OCI-LY3 (cell line): ENCODE results near the gene CAPZB.

Source experiments
- H2AFZ ChIP-seq: fragments of 200-600, 300-600 bp; shearing (Covaris generic); 2 replicates; pipeline ENCODE4 v1.6.0; 2014; ENCODE audit warnings: antibody characterized with exemption, low read depth, low read length
- H3K27ac ChIP-seq: fragments of 200-600, 300-600 bp; sonication (generic); 2 replicates; pipeline ENCODE4 v1.5.1; 2014; ENCODE audit warnings: mild to moderate bottlenecking, low read length, moderate library complexity, mixed read lengths
- H3K27me3 ChIP-seq: fragments of 200-600, 300-600 bp; sonication (generic); 2 replicates; pipeline ENCODE4 v1.6.1; 2014; ENCODE audit warnings: low read depth, low read length, mixed read lengths
- H3K36me3 ChIP-seq: fragments of 200-600, 300-600 bp; sonication (generic); replicated peaks from 2 replicates; pipeline ENCODE3; 2014; ENCODE audit warnings: low read depth, low read length, mixed read lengths
- H3K4me1 ChIP-seq: fragments of 300-600, 200-600 bp; sonication (generic); 2 replicates; pipeline ENCODE4 v1.6.1; 2014; ENCODE audit warnings: low read length, mixed read lengths
- H3K4me2 ChIP-seq: fragments of 200-600, 300-600 bp; sonication (generic); 2 replicates; pipeline ENCODE4 v1.6.1; 2014; ENCODE audit warnings: low read length, mixed read lengths
- H3K4me3 ChIP-seq: fragments of 300-600, 200-600 bp; sonication (generic); 2 replicates; pipeline ENCODE4 v1.5.1; 2014; ENCODE audit warnings: antibody characterized with exemption, mild to moderate bottlenecking, low read length, moderate library complexity
- H3K79me2 ChIP-seq: fragments of 300-600, 200-600 bp; shearing (Covaris generic); 2 replicates; pipeline ENCODE4 v1.6.1; 2014; ENCODE audit warnings: mild to moderate bottlenecking, low read length, mixed read lengths
- H3K9ac ChIP-seq: fragments of 300-600, 200-600 bp; shearing (Covaris generic); 2 replicates; pipeline ENCODE4 v1.6.0; 2014; ENCODE audit warnings: mild to moderate bottlenecking, low read length, moderate library complexity
- H3K9me3 ChIP-seq: fragments of 200-600, 300-600 bp; shearing (Covaris generic); 2 replicates; pipeline ENCODE4 v1.6.1; 2014; ENCODE audit warnings: low read length, mixed read lengths; ENCODE audit not compliant: insufficient read depth
- H4K20me1 ChIP-seq: fragments of 200-600, 300-600 bp; sonication (generic); 2 replicates; pipeline ENCODE4 v1.6.1; 2016; ENCODE audit warnings: low read length, mixed read lengths; ENCODE audit not compliant: insufficient read depth
- CTCF ChIP-seq: fragments of 200-600, 300-600 bp; sonication (generic); IDR thresholded peaks from 2 replicates; pipeline ENCODE4 v1.5.1; 2014; ENCODE audit warnings: antibody characterized with exemption, low read length, low read depth
- EZH2phosphoT487 ChIP-seq: fragments of 200-600 bp; shearing (Covaris generic); IDR thresholded peaks from 2 replicates; pipeline ENCODE4 v1.6.1; 2018; ENCODE audit warnings: antibody characterized with exemption, mixed run types, low read depth

Gene CAPZB

GRCh38 chr1:19460535-19461219 lies 24.7 kb downstream of the CAPZB start:
- H4K20me1 ChIP-seq = peaks cover 76% of the 10 kb centered on the region
- no peak overlapping the region for H2AFZ ChIP-seq
- no peak overlapping the region for H3K9ac ChIP-seq
- no peak overlapping the region for H3K4me3 ChIP-seq
- TF ChIP-seq EZH2phosphoT487 (no peak), CTCF (no peak)
- H3K9me3 ChIP-seq = no peaks in the 10 kb centered on the region
- H3K27me3 ChIP-seq = no peaks in the 10 kb centered on the region
- no peak overlapping the region for H3K4me2 ChIP-seq
- peaks cover 72% of the 10 kb centered on the region for H3K79me2 ChIP-seq
- peaks cover 12% of the 10 kb centered on the region for H3K4me1 ChIP-seq
- peaks cover 3% of the 10 kb centered on the region for H3K36me3 ChIP-seq
- no peak overlapping the region for H3K27ac ChIP-seq

- H2AFZ ChIP-seq = no peak overlapping the region
- TF ChIP-seq CTCF (no peak), EZH2phosphoT487 (no peak)
- H3K4me1 ChIP-seq = peaks cover 16% of the 10 kb centered on the region
- no peak overlapping the region for H3K4me2 ChIP-seq
- no peak overlapping the region for H3K9ac ChIP-seq
- H3K27me3 ChIP-seq = no peaks in the 10 kb centered on the region
- H3K27ac ChIP-seq = no peak overlapping the region
- H3K36me3 ChIP-seq = no peaks in the 10 kb centered on the region
- H3K4me3 ChIP-seq = no peak overlapping the region
- no peaks in the 10 kb centered on the region for H3K9me3 ChIP-seq
- peaks cover 82% of the 10 kb centered on the region for H4K20me1 ChIP-seq
- H3K79me2 ChIP-seq = peaks cover 77% of the 10 kb centered on the region
Observed at GRCh38 chr1:19458815-19459417, 26.4 kb downstream of the CAPZB start.

- no peak overlapping the region for H3K9ac ChIP-seq
- no peaks in the 10 kb centered on the region for H3K36me3 ChIP-seq
- no peak overlapping the region for H3K4me2 ChIP-seq
- peaks cover 18% of the 10 kb centered on the region for H3K4me1 ChIP-seq
- no peak overlapping the region for H2AFZ ChIP-seq
- TF ChIP-seq EZH2phosphoT487 = no peak
- TF ChIP-seq CTCF = no peak
- no peak overlapping the region for H3K27ac ChIP-seq
- no peaks in the 10 kb centered on the region for H3K27me3 ChIP-seq
- H3K4me3 ChIP-seq = no peak overlapping the region
- no peaks in the 10 kb centered on the region for H3K9me3 ChIP-seq
- peaks cover 76% of the 10 kb centered on the region for H3K79me2 ChIP-seq
- H4K20me1 ChIP-seq = peaks cover 78% of the 10 kb centered on the region
Observed at GRCh38 chr1:19457607-19458006, 27.7 kb downstream of the CAPZB start.

GRCh38 chr1:19456968-19457441 lies 28.3 kb downstream of the CAPZB start:
- peaks cover 18% of the 10 kb centered on the region for H3K4me1 ChIP-seq
- H3K9ac ChIP-seq = no peak overlapping the region
- no peaks in the 10 kb centered on the region for H3K9me3 ChIP-seq
- H2AFZ ChIP-seq = no peak overlapping the region
- no peak overlapping the region for H3K27ac ChIP-seq
- peaks cover 80% of the 10 kb centered on the region for H4K20me1 ChIP-seq
- H3K4me3 ChIP-seq = no peak overlapping the region
- no peaks in the 10 kb centered on the region for H3K36me3 ChIP-seq
- no peak for TF ChIP-seq EZH2phosphoT487
- no peak for TF ChIP-seq CTCF
- H3K4me2 ChIP-seq = no peak overlapping the region
- H3K79me2 ChIP-seq = peaks cover 75% of the 10 kb centered on the region
- no peaks in the 10 kb centered on the region for H3K27me3 ChIP-seq
